HepG2 (cell line): Measurements from ENCODE around the gene MYO5A. TPM values are rescaled to one million over a fixed set of nuclear protein-coding genes. Genes with fewer than 3 reads are reported as not detected.

Experiments used
- ATAC-seq: fragments of 200-7000 bp; cut with Tn5 transposase; 3 replicates; pipeline ENCODE4 v1.9.1; 2020; ENCODE audit warnings: mild to moderate bottlenecking, moderate library complexity
- BruUV-seq: library from RNA; stranded (reverse); fragments of 400-500 nt; replicated peaks from 2 replicates; lab custom pipeline; 2021; lab: Mats Ljungman, UMichigan
- CTCF ChIA-PET: fragments of 300-600 bp; formaldehyde crosslinking; extraction: SDS; loops from one replicate; lab custom pipeline; 2021; ENCODE audit warnings: low total read pairs, inconsistent platforms, low intra/inter-chr PET ratio; lab: Yijun Ruan, JAX
- POLR2A ChIA-PET: fragments of 350-600 bp; sonication (Branson Sonifier 250); formaldehyde crosslinking; loops from one replicate; lab custom pipeline; 2020; ENCODE audit warnings: antibody characterized with exemption, inconsistent platforms; lab: Yijun Ruan, JAX
- DNase-seq: peaks from one replicate; pipeline ENCODE4 v3.0.0-alpha.2; 2015; ENCODE audit warnings: low spot score
- FAIRE-seq: peaks from 3 replicates; lab custom pipeline; 2011; peaks lifted over from hg19 to GRCh38; lab: Jason Lieb, UNC
- H2AFZ ChIP-seq: one replicate; pipeline ENCODE4 v1.6.1; 2011; ENCODE audit warnings: low read length, inconsistent platforms
- H3K27ac ChIP-seq: fragments of 300-600 bp; 3 replicates; pipeline ENCODE4 v1.8.0; 2011; ENCODE audit warnings: mixed run types, mild to moderate bottlenecking, mixed read lengths, low read length, inconsistent platforms; ENCODE audit not compliant: insufficient read depth; ENCODE audit errors: extremely low read length
- H3K27me3 ChIP-seq, 2 experiments: fragments of 200-600 bp in 1 of 2; 2 replicates in 1 of 2; 3 replicates in 1 of 2; pipeline versions ENCODE4 v1.6.0 to v1.8.0; 2011; ENCODE audit warnings: low read length in 2 of 2, mild to moderate bottlenecking in 2 of 2, moderate library complexity in 2 of 2, inconsistent platforms in 1 of 2; ENCODE audit not compliant: insufficient read depth in 2 of 2, control insufficient read depth in 1 of 2
- H3K36me3 ChIP-seq, 2 experiments: fragments of 200-600 bp in 1 of 2; replicated peaks in 1 of 2; 2 replicates in 1 of 2; 3 replicates in 1 of 2; pipeline versions ENCODE4 v1.5.1 to v1.8.0; 2011; ENCODE audit warnings: low read length in 2 of 2, inconsistent platforms in 1 of 2; ENCODE audit not compliant: insufficient read depth in 2 of 2, control insufficient read depth in 1 of 2
- H3K4me1 ChIP-seq: 2 replicates; pipeline ENCODE4 v1.5.1; 2012; ENCODE audit warnings: low read length, inconsistent platforms; ENCODE audit not compliant: insufficient read depth
- H3K4me2 ChIP-seq: 2 replicates; pipeline ENCODE4 v1.6.0; 2011; ENCODE audit warnings: low read depth, low read length, inconsistent platforms
- H3K4me3 ChIP-seq, 3 experiments: fragments of 200-600 bp in 1 of 3; sonication (generic), shearing (Covaris generic) in 1 of 3; replicated peaks in 1 of 3; 2 replicates each; pipeline ENCODE4 v1.5.1; 2011 to 2016; ENCODE audit warnings: low read length in 3 of 3, inconsistent platforms in 2 of 3, low read depth in 2 of 3, mild to moderate bottlenecking in 2 of 3, control low read depth in 1 of 3, mixed read lengths in 1 of 3; ENCODE audit not compliant: insufficient read depth in 1 of 3
- H3K79me2 ChIP-seq: one replicate; pipeline ENCODE4 v1.6.1; 2011; ENCODE audit warnings: low read length, inconsistent platforms; ENCODE audit not compliant: insufficient read depth
- H3K9ac ChIP-seq: 2 replicates; pipeline ENCODE4 v1.6.0; 2011; ENCODE audit warnings: mild to moderate bottlenecking, low read depth, low read length, inconsistent platforms; ENCODE audit not compliant: insufficient read depth
- H3K9me3 ChIP-seq: 2 replicates; pipeline ENCODE4 v1.5.1; 2012; ENCODE audit warnings: mild to moderate bottlenecking, low read length
- H4K20me1 ChIP-seq: 2 replicates; pipeline ENCODE4 v1.6.0; 2011; ENCODE audit warnings: inconsistent platforms, mild to moderate bottlenecking, low read length, moderate library complexity; ENCODE audit not compliant: insufficient read depth
- DNMT1 ChIP-seq: sonication (generic); formaldehyde crosslinking; IDR thresholded peaks from 2 replicates; pipeline ENCODE4 v1.5.1; 2020; ENCODE audit warnings: mild to moderate bottlenecking, missing genetic modification reagents
- HMGXB3 ChIP-seq: sonication (generic); formaldehyde crosslinking; IDR thresholded peaks from 2 replicates; pipeline ENCODE4 v1.4.0; 2020; ENCODE audit warnings: missing genetic modification reagents, borderline replicate concordance
- RBM22 ChIP-seq: fragments of 200-400 bp; formaldehyde crosslinking; optimal IDR thresholded peaks from 2 replicates; pipeline ENCODE3; 2017; ENCODE audit warnings: mild to moderate bottlenecking, low read length, moderate library complexity
- REL ChIP-seq: sonication (generic); formaldehyde crosslinking; conservative IDR thresholded peaks from 2 replicates; pipeline ENCODE4 v1.8.0; 2022; ENCODE audit warnings: mild to moderate bottlenecking, missing genetic modification reagents, moderate library complexity
- TAF15 ChIP-seq: fragments of 200-400 bp; formaldehyde crosslinking; IDR thresholded peaks from one replicate; pipeline ENCODE4 v1.6.1; 2018; ENCODE audit warnings: mild to moderate bottlenecking, low read depth, low read length; ENCODE audit not compliant: poor library complexity, severe bottlenecking
- TBL1XR1 ChIP-seq: fragments of 150-350 bp; IDR thresholded peaks from 2 replicates; pipeline ENCODE4 v1.6.1; 2014; ENCODE audit warnings: borderline replicate concordance, low read length; ENCODE audit not compliant: partially characterized antibody
- YEATS2 ChIP-seq: sonication (generic); formaldehyde crosslinking; IDR thresholded peaks from 2 replicates; pipeline ENCODE4 v1.4.0; 2020; ENCODE audit warnings: missing genetic modification reagents, borderline replicate concordance
- ZNF569 ChIP-seq: sonication (generic); formaldehyde crosslinking; IDR thresholded peaks from 2 replicates; pipeline ENCODE4 v1.5.0; 2020; ENCODE audit warnings: mild to moderate bottlenecking, missing genetic modification reagents, moderate library complexity, borderline replicate concordance
- ZNF615 ChIP-seq: sonication (generic); formaldehyde crosslinking; IDR thresholded peaks from 2 replicates; pipeline ENCODE4 v1.5.0; 2020; ENCODE audit warnings: mild to moderate bottlenecking, missing genetic modification reagents, borderline replicate concordance
- WGBS: methylation state at CpG from one replicate; pipeline ENCODE4 v1.1.6; 2017; ENCODE audit warnings: low lambda C conversion rate; 5-methylcytosine and 5-hydroxymethylcytosine counted together
- in situ Hi-C: cut with HindIII; loops from 2 replicates; pipeline ENCODE4 v1.10.0; 2017; ENCODE audit warnings: low pct_unique_long_range_greater_than_20kb; ENCODE audit not compliant: extremely low pct_ligation_motif_present
- intact Hi-C: fragments of 100-400 bp; cut with micrococcal nuclease; formaldehyde crosslinking; loops from one replicate; pipeline ENCODE4 v1.10.0; 2022; ENCODE audit not compliant: unreplicated experiment
- polyA plus RNA-seq, 8 experiments: library from polyadenylated mRNA; depleted of rRNA in 3 of 8; stranded (reverse) in 7 of 8; unstranded in 1 of 8; fragments of >200 nt; fragmentation: Illumina TruSeq in 4 of 8; extraction: Trizol in 4 of 8; gene quantifications; 2 replicates each; pipeline versions ENCODE4 v1.2.1 to v1.2.3, GENCODE V29; 2011 to 2016; ENCODE audit warnings: low read depth in 4 of 8, missing spikeins in 1 of 8, mixed read lengths in 1 of 8; ENCODE audit not compliant: insufficient read depth in 1 of 8
- total RNA-seq, 5 experiments: library from RNA; depleted of rRNA; stranded (reverse); fragments of >200 nt; fragmentation: Illumina TruSeq; extraction: Trizol; gene quantifications; 2 replicates each; pipeline ENCODE4 v1.2.3, GENCODE V29; 2016; ENCODE audit warnings: low read depth in 1 of 5
- TF ChIP-seq, protein P1 (sequence below): sonication (generic); formaldehyde crosslinking; IDR thresholded peaks from 2 replicates; pipeline ENCODE4 v1.4.0; 2020; ENCODE audit warnings: missing genetic modification reagents
- TF ChIP-seq, protein P2 (sequence below): sonication (generic); formaldehyde crosslinking; IDR thresholded peaks from 2 replicates; pipeline ENCODE4 v1.5.0; 2020; ENCODE audit warnings: mild to moderate bottlenecking, missing genetic modification reagents, moderate library complexity

MYO5A gene
- total and polyA plus RNA-seq, 2 of the 13 experiments (the other 11 are each of a cell fraction or from before 2014, with no cell fraction given) = 2.8 to 4.8 TPM

GRCh38 chr15:52422001-52422400, 106.7 kb downstream of the MYO5A start:
- Histone ChIP-seq H3K4me2 (no peak overlapping the region), H2AFZ (no peak overlapping the region), H3K4me3 (no peak overlapping the region), H3K27me3 (no peaks in the 10 kb centered on the region), H3K79me2 (no peaks in the 10 kb centered on the region), H3K9me3 (no peaks in the 10 kb centered on the region), H3K27ac (no peak overlapping the region), H3K36me3 (no peaks in the 10 kb centered on the region), H3K4me1 (no peaks in the 10 kb centered on the region), H4K20me1 (no peaks in the 10 kb centered on the region), H3K9ac (no peak overlapping the region)
- no peak for ATAC-seq
- intact Hi-C loops (no loop called here), in situ Hi-C loops (no loop called here)
- ChIA-PET POLR2A (no interaction called here), CTCF (no interaction called here)
- TF ChIP-seq TBL1XR1 (no peak), REL (no peak), RBM22 (no peak), YEATS2 (no peak), ZNF569 (CRISPR knock-in tag) (no peak)
- FAIRE-seq = no peak
- BruUV-seq = no TSS peak
- DNase-seq = no peak

DNA sequence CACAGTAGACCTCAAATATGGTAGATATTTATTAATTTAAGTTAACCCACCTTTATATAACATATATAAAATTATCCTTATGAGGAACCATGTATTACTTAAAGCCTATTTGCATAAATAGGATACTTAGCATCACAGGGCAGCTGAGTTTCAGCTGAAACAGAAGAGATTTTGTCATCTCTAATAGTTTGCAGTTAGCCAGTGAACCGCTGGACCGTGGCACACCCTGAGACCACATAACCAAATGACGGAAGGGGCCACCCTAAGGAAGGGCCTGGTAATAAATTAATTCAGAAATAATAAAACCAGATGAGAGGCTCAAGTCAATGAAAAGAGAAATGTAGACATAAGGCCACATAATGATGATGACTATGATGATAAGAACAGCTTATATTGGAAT, 107.7 kb downstream of the MYO5A start:
- H3K4me3 ChIP-seq = no peak overlapping the region
- H3K27me3 ChIP-seq = no peaks in the 10 kb centered on the region
- H3K4me1 ChIP-seq = no peaks in the 10 kb centered on the region
- DNase-seq (no peak), ATAC-seq (no peak), FAIRE-seq (no peak)
- no peaks in the 10 kb centered on the region for H3K9me3 ChIP-seq
- H4K20me1 ChIP-seq = no peaks in the 10 kb centered on the region
- intact Hi-C loops = no loop called here
- 52% methylated on average over 3 of the region's 3 CpGs for whole genome bisulfite sequencing
- no peak overlapping the region for H3K4me2 ChIP-seq
- H2AFZ ChIP-seq = no peak overlapping the region
- H3K36me3 ChIP-seq = no peaks in the 10 kb centered on the region
- no peak overlapping the region for H3K27ac ChIP-seq
- in situ Hi-C loops = no loop called here
- ChIA-PET POLR2A (no interaction called here), CTCF (no interaction called here)
- no peaks in the 10 kb centered on the region for H3K79me2 ChIP-seq
- H3K9ac ChIP-seq = no peak overlapping the region
- no TSS peak for BruUV-seq
- no peak for TF ChIP-seq ZNF615 (CRISPR knock-in tag)
- TF ChIP-seq, protein P1, sequence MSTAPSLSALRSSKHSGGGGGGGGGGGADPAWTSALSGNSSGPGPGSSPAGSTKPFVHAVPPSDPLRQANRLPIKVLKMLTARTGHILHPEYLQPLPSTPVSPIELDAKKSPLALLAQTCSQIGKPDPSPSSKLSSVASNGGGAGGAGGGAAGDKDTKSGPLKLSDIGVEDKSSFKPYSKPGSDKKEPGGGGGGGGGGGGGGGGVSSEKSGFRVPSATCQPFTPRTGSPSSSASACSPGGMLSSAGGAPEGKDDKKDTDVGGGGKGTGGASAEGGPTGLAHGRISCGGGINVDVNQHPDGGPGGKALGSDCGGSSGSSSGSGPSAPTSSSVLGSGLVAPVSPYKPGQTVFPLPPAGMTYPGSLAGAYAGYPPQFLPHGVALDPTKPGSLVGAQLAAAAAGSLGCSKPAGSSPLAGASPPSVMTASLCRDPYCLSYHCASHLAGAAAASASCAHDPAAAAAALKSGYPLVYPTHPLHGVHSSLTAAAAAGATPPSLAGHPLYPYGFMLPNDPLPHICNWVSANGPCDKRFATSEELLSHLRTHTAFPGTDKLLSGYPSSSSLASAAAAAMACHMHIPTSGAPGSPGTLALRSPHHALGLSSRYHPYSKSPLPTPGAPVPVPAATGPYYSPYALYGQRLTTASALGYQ (CRISPR knock-in tag) = no peak
- TF ChIP-seq, protein P2, sequence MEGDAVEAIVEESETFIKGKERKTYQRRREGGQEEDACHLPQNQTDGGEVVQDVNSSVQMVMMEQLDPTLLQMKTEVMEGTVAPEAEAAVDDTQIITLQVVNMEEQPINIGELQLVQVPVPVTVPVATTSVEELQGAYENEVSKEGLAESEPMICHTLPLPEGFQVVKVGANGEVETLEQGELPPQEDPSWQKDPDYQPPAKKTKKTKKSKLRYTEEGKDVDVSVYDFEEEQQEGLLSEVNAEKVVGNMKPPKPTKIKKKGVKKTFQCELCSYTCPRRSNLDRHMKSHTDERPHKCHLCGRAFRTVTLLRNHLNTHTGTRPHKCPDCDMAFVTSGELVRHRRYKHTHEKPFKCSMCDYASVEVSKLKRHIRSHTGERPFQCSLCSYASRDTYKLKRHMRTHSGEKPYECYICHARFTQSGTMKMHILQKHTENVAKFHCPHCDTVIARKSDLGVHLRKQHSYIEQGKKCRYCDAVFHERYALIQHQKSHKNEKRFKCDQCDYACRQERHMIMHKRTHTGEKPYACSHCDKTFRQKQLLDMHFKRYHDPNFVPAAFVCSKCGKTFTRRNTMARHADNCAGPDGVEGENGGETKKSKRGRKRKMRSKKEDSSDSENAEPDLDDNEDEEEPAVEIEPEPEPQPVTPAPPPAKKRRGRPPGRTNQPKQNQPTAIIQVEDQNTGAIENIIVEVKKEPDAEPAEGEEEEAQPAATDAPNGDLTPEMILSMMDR (CRISPR knock-in tag) = no peak
- TF ChIP-seq DNMT1 = no peak
- TF ChIP-seq HMGXB3 (CRISPR knock-in tag) = no peak
- no peak for TF ChIP-seq TAF15
